ENCODE results near the gene ITGAV. TPM values are rescaled to one million over a fixed set of nuclear protein-coding genes. Genes with fewer than 3 reads are reported as not detected.

Gene ITGAV
- total and polyA plus RNA-seq, 2 donors (not counting 3 experiments of a cell fraction or from before 2014, with no cell fraction given) = 61.8 to 131 TPM

DNA sequence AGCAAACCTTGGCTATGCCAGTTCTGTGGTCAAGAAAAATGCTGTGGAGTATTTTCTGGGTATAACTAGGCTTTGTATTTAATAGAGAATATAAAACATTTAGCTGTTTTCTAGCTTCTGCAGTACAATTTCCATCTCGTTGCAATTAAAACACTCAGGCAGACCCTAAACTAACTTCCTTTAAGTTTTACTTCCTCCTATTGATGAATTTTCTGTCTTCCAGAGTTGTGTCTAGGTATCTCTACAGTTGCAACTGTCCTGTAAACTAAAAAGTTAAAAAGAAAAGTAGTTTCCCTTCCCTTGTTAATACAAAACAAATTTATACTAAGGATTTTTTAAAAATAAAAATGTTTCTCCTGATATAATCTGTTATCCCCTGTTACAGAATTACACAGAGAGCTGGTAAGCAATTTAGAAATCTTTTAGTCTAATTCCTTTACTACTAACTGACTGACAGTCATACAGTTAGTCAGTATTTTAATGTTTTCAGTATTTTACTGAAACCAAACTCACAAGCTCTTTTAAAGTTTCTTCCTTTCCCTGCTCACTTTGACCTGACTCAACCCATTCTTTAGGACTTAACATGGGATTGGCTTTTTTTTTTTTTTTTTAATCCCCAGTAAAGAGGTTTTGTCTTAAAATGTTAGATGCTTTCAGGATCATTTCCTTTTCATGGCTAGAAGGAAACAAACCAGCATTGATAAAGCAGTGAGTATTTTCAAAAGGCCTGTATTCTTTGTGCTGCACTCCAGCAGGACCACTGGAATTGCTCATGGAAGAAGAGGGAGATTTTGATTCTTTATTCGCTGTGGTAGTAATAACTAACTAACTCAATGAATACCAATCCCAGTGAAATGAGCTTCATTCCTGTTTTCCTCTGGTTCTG, 22.9 kb downstream of the ITGAV start:
- ChIA-PET POLR2A (no interaction called here), CTCF (interaction anchor here (0.7 to 1.4 kb wide), 4 partner anchors 36 to 120 kb away, joined by 3 to 4 read pairs (median 4); no protein-coding TSS in a partner anchor)
- Histone ChIP-seq H3K9me1 (replicated peaks; ENCODE audit: control insufficient read depth, extremely low read depth, insufficient read depth, low read length) (no peaks in the 10 kb centered on the region), H3K4me1 (ENCODE audit: control insufficient read depth, extremely low read depth, insufficient read depth, low read length) (peaks cover 13% of the 10 kb centered on the region), H4K20me1 (replicated peaks; ENCODE audit: control insufficient read depth, extremely low read depth, insufficient read depth, low read length) (peaks cover 11% of the 10 kb centered on the region), H3K27ac (ENCODE audit: insufficient read depth, low read depth, low read length) (no peak overlapping the region), H2AFZ (ENCODE audit: low read depth, low read length) (no peak overlapping the region), H3K36me3 (ENCODE audit: control insufficient read depth in 2 of 2, extremely low read depth in 1 of 2, insufficient read depth in 2 of 2, low read length in 2 of 2) (peaks cover 0 to 4% of the 10 kb centered on the region in 2 experiments), H3K79me2 (ENCODE audit: control insufficient read depth, insufficient read depth, low read length) (peaks cover 68% of the 10 kb centered on the region), H3K4me3 (replicated peaks in 1 of 3; ENCODE audit: insufficient read depth in 1 of 3, low read depth in 1 of 3, low read length in 3 of 3) (no peak overlapping the region), H3K27me3 (ENCODE audit: control insufficient read depth in 2 of 2, insufficient read depth in 2 of 2, low read length in 2 of 2) (no peaks in the 10 kb centered on the region), H3K9ac (replicated peaks; ENCODE audit: extremely low read depth, insufficient read depth, low read length) (no peak overlapping the region), H3K9me3 (replicated peaks; ENCODE audit: control insufficient read depth, insufficient read depth, low read length) (no peaks in the 10 kb centered on the region), H3K4me2 (ENCODE audit: insufficient read depth, low read length) (no peak overlapping the region)
- FAIRE-seq (no peak), DNase-seq (ENCODE audit: low read depth, low spot score) (no peak)
- dilution Hi-C loops (cut with MboI; ENCODE audit: extremely low pct_ligation_motif_present, low sequenced_read_pairs) (no loop called here), intact Hi-C loops (cut with micrococcal nuclease) (no loop called here)
- BruUV-seq (replicated peaks) = no TSS peak
- no peak for TF ChIP-seq POLR2A (IDR thresholded peaks at IDR 0.05; ENCODE audit: low read depth, low read length)
- TF ChIP-seq JUN (IDR thresholded peaks at IDR 0.05; ENCODE audit: borderline replicate concordance, insufficient read depth, insufficient read length, low read depth) = no peak
- TF ChIP-seq CTCF (IDR thresholded peaks at IDR 0.05; ENCODE audit: extremely low read depth in 1 of 2, insufficient read depth in 1 of 2, low read depth in 1 of 2, low read length in 2 of 2) = no peak
- TF ChIP-seq MAX (IDR thresholded peaks at IDR 0.05; ENCODE audit: insufficient read depth, insufficient read length) = no peak
- TF ChIP-seq POLR2AphosphoS5 (IDR thresholded peaks at IDR 0.05; ENCODE audit: insufficient read depth, low read depth, low read length) = no peak
- TF ChIP-seq EZH2 (IDR thresholded peaks at IDR 0.05; ENCODE audit: borderline replicate concordance, low read depth, low read length, severe bottlenecking) = no peak
- no peak for TF ChIP-seq MYC (IDR thresholded peaks at IDR 0.05; ENCODE audit: low read depth, low read length)
- no peak for TF ChIP-seq GATA2 (IDR thresholded peaks at IDR 0.05; ENCODE audit: insufficient read depth, insufficient read length, low read depth, low read length)
- TF ChIP-seq FOS (IDR thresholded peaks at IDR 0.05; ENCODE audit: borderline replicate concordance, insufficient read depth, low read length) = no peak
